GM12873 (cell line): ENCODE measurements around the gene NPTX1.

ENCODE experiments used
- CTCF ChIP-seq: IDR thresholded peaks from 2 replicates; pipeline ENCODE4 v1.5.1; 2012; ENCODE audit warnings: low read depth, mild to moderate bottlenecking, moderate library complexity, low read length, control low read depth; ENCODE audit not compliant: insufficient read depth; ENCODE audit errors: missing control alignments

The NPTX1 gene

GRCh38 chr17:80443916-80444643 lies 32.3 kb downstream of the NPTX1 start:
- TF ChIP-seq CTCF: no peak

- TF ChIP-seq CTCF: no peak
Measured at GRCh38 chr17:80443498-80443897, 32.9 kb downstream of the NPTX1 start.

- no peak for TF ChIP-seq CTCF
Measured at GRCh38 chr17:80442764-80443163, 33.6 kb downstream of the NPTX1 start.

GRCh38 chr17:80442323-80442659 lies 34.1 kb downstream of the NPTX1 start:
- no peak for TF ChIP-seq CTCF

GRCh38 chr17:80441598-80442322 lies 34.6 kb downstream of the NPTX1 start:
- TF ChIP-seq CTCF: no peak

GRCh38 chr17:80441133-80441578 lies 35.3 kb downstream of the NPTX1 start:
- no peak for TF ChIP-seq CTCF

- no peak for TF ChIP-seq CTCF
Measured at GRCh38 chr17:80439499-80439898, 36.9 kb downstream of the NPTX1 start.
